GM12873 (cell line): ENCODE results near the gene BTBD16.

Experiments used
- TF ChIP-seq, protein P1 (sequence below): IDR thresholded peaks from 2 replicates; pipeline ENCODE4 v1.5.1; 2012; ENCODE audit warnings: low read depth, mild to moderate bottlenecking, moderate library complexity, low read length, control low read depth; ENCODE audit not compliant: insufficient read depth; ENCODE audit errors: missing control alignments

The BTBD16 gene

DNA sequence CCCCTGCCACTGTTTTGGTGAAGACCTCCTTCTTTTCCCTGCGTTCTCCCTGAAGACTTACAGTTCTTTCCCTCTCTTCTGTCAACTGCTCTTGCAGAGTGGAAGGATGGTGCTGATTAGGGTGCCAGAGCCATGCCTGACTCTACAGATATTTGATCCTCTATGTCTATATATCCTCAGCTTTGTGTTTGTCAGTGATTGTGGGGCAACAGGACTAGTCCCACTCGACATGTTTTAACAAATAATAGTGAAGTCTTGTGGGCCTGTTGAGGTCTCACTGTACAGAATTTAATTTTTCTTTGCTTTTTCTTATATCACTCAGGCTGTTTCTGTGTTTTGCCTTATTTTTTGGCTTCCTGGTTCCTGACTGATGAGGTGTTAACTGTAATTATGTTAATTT is 108.4 kb downstream of the BTBD16 start:
- TF ChIP-seq, protein P1, sequence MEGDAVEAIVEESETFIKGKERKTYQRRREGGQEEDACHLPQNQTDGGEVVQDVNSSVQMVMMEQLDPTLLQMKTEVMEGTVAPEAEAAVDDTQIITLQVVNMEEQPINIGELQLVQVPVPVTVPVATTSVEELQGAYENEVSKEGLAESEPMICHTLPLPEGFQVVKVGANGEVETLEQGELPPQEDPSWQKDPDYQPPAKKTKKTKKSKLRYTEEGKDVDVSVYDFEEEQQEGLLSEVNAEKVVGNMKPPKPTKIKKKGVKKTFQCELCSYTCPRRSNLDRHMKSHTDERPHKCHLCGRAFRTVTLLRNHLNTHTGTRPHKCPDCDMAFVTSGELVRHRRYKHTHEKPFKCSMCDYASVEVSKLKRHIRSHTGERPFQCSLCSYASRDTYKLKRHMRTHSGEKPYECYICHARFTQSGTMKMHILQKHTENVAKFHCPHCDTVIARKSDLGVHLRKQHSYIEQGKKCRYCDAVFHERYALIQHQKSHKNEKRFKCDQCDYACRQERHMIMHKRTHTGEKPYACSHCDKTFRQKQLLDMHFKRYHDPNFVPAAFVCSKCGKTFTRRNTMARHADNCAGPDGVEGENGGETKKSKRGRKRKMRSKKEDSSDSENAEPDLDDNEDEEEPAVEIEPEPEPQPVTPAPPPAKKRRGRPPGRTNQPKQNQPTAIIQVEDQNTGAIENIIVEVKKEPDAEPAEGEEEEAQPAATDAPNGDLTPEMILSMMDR, result no peak

GRCh38 chr10:122380703-122381102 is 109.6 kb downstream of the BTBD16 start:
- TF ChIP-seq, protein P1, result no peak

DNA sequence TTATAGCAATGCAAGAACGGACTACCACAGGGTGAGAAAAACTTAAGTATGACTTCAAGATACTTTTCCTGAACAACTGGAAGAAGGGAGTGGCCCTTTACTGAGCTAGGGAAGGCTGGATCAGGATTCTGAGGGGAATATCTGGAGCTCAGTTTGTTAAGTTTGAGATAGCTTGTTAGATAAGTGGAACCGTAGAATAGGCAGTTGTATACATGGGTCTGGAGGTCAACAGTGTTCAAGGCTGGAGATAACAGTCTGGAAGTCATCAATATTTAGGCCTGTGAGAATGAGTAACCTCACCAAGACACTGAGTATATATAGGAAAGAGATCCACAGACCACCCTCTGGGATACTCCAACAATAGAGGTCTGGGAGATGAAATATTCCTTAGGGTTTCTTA is 110.6 kb downstream of the BTBD16 start:
- TF ChIP-seq, protein P1, result no peak

GRCh38 chr10:122386514-122386913 is 115.4 kb downstream of the BTBD16 start:
- TF ChIP-seq, protein P1, result no peak

- TF ChIP-seq, protein P1, result no peak
These were observed 116.5 kb downstream of the BTBD16 start for GRCh38 chr10:122387572-122387971.
